Ishikawa (cell line): ENCODE data around the gene CCDC88C.

Experiments used
- CREB1 ChIP-seq: IDR thresholded peaks from 2 replicates; pipeline ENCODE4 v1.6.1; 2012; ENCODE audit warnings: low read depth
- EP300 ChIP-seq: IDR thresholded peaks from 2 replicates; pipeline ENCODE4 v1.6.1; 2012; ENCODE audit warnings: borderline replicate concordance
- NFIC ChIP-seq: IDR thresholded peaks from 2 replicates; pipeline ENCODE4 v1.6.1; 2012
- RAD21 ChIP-seq: IDR thresholded peaks from 2 replicates; pipeline ENCODE4 v1.6.1; 2012; ENCODE audit warnings: low read depth
- TCF12 ChIP-seq: IDR thresholded peaks from 2 replicates; pipeline ENCODE4 v1.6.1; 2012; ENCODE audit warnings: low read depth
- TF ChIP-seq, protein P1 (sequence below): IDR thresholded peaks from 2 replicates; pipeline ENCODE4 v1.6.1; 2012; ENCODE audit warnings: low read depth, mild to moderate bottlenecking
- TF ChIP-seq, protein P2 (sequence below): IDR thresholded peaks from 2 replicates; pipeline ENCODE4 v1.6.1; 2012

DNA sequence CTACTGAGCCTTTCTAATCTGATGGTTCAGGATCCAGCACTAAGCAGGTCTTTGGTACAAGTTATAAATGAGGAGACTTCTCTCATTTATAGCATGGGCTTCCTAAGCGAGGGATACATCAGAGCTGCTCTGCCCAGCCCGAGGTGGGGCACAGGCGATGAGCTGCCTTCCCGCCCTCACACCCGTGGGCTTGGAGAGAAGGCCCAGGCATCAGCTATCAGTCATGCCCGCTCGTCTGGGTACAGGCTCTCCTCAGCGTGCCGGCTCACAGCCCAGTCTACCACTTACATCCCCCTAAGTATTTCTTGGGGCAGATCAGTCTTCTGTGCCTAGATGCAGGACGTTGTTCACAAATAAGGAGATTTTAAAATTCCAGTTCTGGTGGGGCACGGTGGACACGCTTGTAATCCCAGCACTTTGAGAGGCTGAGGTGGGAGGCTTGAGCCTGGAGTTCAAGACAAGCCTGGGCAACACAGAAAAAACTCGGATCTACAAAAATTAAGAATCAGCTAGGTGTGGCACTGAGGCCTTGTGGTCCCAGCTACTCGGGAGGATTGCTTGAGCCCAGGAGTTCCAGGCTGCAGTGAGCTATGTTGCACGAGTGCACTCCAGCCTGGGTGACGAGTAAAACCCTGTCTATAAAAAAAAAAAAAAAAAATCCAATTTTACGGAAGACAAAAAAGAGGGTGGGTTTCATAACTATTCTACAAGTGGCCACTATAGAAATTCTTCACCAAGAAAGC lies 57.0 kb downstream of the CCDC88C start:
- TF ChIP-seq, protein P1, sequence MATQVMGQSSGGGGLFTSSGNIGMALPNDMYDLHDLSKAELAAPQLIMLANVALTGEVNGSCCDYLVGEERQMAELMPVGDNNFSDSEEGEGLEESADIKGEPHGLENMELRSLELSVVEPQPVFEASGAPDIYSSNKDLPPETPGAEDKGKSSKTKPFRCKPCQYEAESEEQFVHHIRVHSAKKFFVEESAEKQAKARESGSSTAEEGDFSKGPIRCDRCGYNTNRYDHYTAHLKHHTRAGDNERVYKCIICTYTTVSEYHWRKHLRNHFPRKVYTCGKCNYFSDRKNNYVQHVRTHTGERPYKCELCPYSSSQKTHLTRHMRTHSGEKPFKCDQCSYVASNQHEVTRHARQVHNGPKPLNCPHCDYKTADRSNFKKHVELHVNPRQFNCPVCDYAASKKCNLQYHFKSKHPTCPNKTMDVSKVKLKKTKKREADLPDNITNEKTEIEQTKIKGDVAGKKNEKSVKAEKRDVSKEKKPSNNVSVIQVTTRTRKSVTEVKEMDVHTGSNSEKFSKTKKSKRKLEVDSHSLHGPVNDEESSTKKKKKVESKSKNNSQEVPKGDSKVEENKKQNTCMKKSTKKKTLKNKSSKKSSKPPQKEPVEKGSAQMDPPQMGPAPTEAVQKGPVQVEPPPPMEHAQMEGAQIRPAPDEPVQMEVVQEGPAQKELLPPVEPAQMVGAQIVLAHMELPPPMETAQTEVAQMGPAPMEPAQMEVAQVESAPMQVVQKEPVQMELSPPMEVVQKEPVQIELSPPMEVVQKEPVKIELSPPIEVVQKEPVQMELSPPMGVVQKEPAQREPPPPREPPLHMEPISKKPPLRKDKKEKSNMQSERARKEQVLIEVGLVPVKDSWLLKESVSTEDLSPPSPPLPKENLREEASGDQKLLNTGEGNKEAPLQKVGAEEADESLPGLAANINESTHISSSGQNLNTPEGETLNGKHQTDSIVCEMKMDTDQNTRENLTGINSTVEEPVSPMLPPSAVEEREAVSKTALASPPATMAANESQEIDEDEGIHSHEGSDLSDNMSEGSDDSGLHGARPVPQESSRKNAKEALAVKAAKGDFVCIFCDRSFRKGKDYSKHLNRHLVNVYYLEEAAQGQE = no peak
- TF ChIP-seq EP300 (no peak), RAD21 (no peak), NFIC (no peak), TCF12 (no peak), CREB1 (no peak)
- TF ChIP-seq, protein P2, sequence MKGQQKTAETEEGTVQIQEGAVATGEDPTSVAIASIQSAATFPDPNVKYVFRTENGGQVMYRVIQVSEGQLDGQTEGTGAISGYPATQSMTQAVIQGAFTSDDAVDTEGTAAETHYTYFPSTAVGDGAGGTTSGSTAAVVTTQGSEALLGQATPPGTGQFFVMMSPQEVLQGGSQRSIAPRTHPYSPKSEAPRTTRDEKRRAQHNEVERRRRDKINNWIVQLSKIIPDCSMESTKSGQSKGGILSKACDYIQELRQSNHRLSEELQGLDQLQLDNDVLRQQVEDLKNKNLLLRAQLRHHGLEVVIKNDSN = no peak
